Esophagus (tissue), 2 donors: Measurements from ENCODE around the gene AGAP9. TPM values are rescaled to one million over a fixed set of nuclear protein-coding genes. Genes with fewer than 3 reads are reported as not detected.
"Not testable (repeated sequence)": the region's sequence is repeated elsewhere in the genome, so short reads cannot be mapped to it uniquely, and the experiment has no call there.

Experiments
- H3K27ac ChIP-seq, 2 donors: one replicate each; pipeline ENCODE4 v1.5.1; 2013; ENCODE audit warnings: low read depth in 2 of 2, mild to moderate bottlenecking in 2 of 2, inconsistent platforms in 1 of 2, low read length in 1 of 2, moderate library complexity in 1 of 2
- H3K27me3 ChIP-seq, 2 donors: one replicate each; pipeline ENCODE4 v1.6.1; 2013; ENCODE audit warnings: low read length in 2 of 2, control low read depth in 1 of 2, mild to moderate bottlenecking in 1 of 2; ENCODE audit not compliant: insufficient read depth in 2 of 2, control insufficient read depth in 1 of 2
- H3K36me3 ChIP-seq, 2 donors: one replicate each; pipeline ENCODE4 v1.6.1; 2013; ENCODE audit warnings: low read length in 1 of 2; ENCODE audit not compliant: control insufficient read depth in 2 of 2, insufficient read depth in 2 of 2
- H3K4me1 ChIP-seq, 2 donors: one replicate each; pipeline ENCODE4 v1.6.1; 2013; ENCODE audit warnings: low read length in 1 of 2; ENCODE audit not compliant: control insufficient read depth in 2 of 2, insufficient read depth in 2 of 2
- H3K4me3 ChIP-seq, 2 donors: one replicate each; pipeline ENCODE4 v1.5.1; 2013; ENCODE audit warnings: low read length in 2 of 2, mild to moderate bottlenecking in 2 of 2, low read depth in 1 of 2, moderate library complexity in 1 of 2
- H3K9me3 ChIP-seq, 2 donors: one replicate each; pipeline ENCODE4 v1.6.1; 2013; ENCODE audit warnings: mild to moderate bottlenecking in 2 of 2, low read depth in 1 of 2, low read length in 1 of 2, moderate library complexity in 1 of 2; ENCODE audit not compliant: control insufficient read depth in 2 of 2, insufficient read depth in 1 of 2
- WGBS, 2 donors: extraction: QIAGEN DNeasy Blood & Tissue Kit; methylation state at CpG; one replicate each; pipeline ENCODE4 v1.1.7; 2013; 5-methylcytosine and 5-hydroxymethylcytosine counted together
- polyA plus RNA-seq, 2 donors: library from polyadenylated mRNA; stranded (reverse); fragments of 200-250 nt; gene quantifications; one replicate each; pipeline ENCODE4 v1.2.3, GENCODE V29; 2013
- donor health status: healthy with polysubstance abuse.
- donor health status: Bipolar disorder and iron deficiency.

Gene AGAP9
- 10 to 100 TPM in 1 of 2 donors, 1 to 10 TPM in 1; 3.7 to 19.8 TPM for polyA plus RNA-seq

GRCh38 chr10:47523475-47523874 is at the start of gene AGAP9:
AGAP9 (minus strand) TSS chr10:47523638; CDS start chr10:47523526, 112 bp downstream.
- not testable (repeated sequence) for H3K4me3 ChIP-seq, H3K4me1 ChIP-seq, H3K27ac ChIP-seq, H3K27me3 ChIP-seq, H3K36me3 ChIP-seq, H3K9me3 ChIP-seq
- WGBS, 2 donors = no CpG with 5 or more reads among the region's 20 CpGs

GRCh38 chr10:47571138-47571912 is 47.9 kb upstream of the AGAP9 start:
- WGBS, 2 donors = 76 to 92% methylated on average over 4 to 5 of the region's 9 CpGs
- H3K36me3 ChIP-seq, H3K4me3 ChIP-seq, H3K27me3 ChIP-seq, H3K4me1 ChIP-seq, H3K9me3 ChIP-seq, H3K27ac ChIP-seq: not testable (repeated sequence)

- 89% methylated on average over 1 of the region's 7 CpGs; no CpG with 5 or more reads in 1 of the 2 donors for WGBS, 2 donors
- not testable (repeated sequence) for H3K4me3 ChIP-seq, H3K9me3 ChIP-seq, H3K36me3 ChIP-seq, H3K27me3 ChIP-seq, H3K27ac ChIP-seq, H3K4me1 ChIP-seq
Measured at GRCh38 chr10:47566757-47567156, 43.3 kb upstream of the AGAP9 start.

GRCh38 chr10:47566108-47566699 is 42.8 kb upstream of the AGAP9 start:
- WGBS, 2 donors = 53 to 67% methylated on average over 13 of the region's 18 CpGs
- not testable (repeated sequence) for H3K27me3 ChIP-seq, H3K4me1 ChIP-seq, H3K27ac ChIP-seq, H3K9me3 ChIP-seq, H3K36me3 ChIP-seq, H3K4me3 ChIP-seq

GRCh38 chr10:47565517-47565920 is 42.1 kb upstream of the AGAP9 start:
- not testable (repeated sequence) for H3K36me3 ChIP-seq, H3K4me3 ChIP-seq, H3K9me3 ChIP-seq, H3K27me3 ChIP-seq, H3K4me1 ChIP-seq, H3K27ac ChIP-seq
- whole genome bisulfite sequencing, 2 donors = 75 to 87% methylated on average over 22 to 47 of the region's 47 CpGs

GRCh38 chr10:47564953-47565352 is 41.5 kb upstream of the AGAP9 start:
- H3K4me3 ChIP-seq, H3K36me3 ChIP-seq, H3K9me3 ChIP-seq, H3K27me3 ChIP-seq, H3K27ac ChIP-seq, H3K4me1 ChIP-seq: not testable (repeated sequence)
- 92 to 96% methylated on average over 12 to 19 of the region's 27 CpGs for WGBS, 2 donors

- not testable (repeated sequence) for H3K27me3 ChIP-seq
Measured at GRCh38 chr10:47564318-47564717, 40.9 kb upstream of the AGAP9 start.

GRCh38 chr10:47560452-47560851 is 37.0 kb upstream of the AGAP9 start:
- 35 to 38% methylated on average over 7 of the region's 7 CpGs for WGBS, 2 donors
- H3K9me3 ChIP-seq = not testable (repeated sequence)

More at GRCh38 chr10:47564318-47564717, 40.9 kb upstream of the AGAP9 start:
- H3K9me3 ChIP-seq, H3K27ac ChIP-seq, H3K4me1 ChIP-seq, H3K36me3 ChIP-seq, H3K4me3 ChIP-seq: not testable (repeated sequence)
- 97 to 100% methylated on average over 7 to 8 of the region's 16 CpGs for WGBS, 2 donors

GRCh38 chr10:47559718-47560308 is 36.4 kb upstream of the AGAP9 start:
- not testable (repeated sequence) for H3K4me1 ChIP-seq, H3K36me3 ChIP-seq, H3K9me3 ChIP-seq, H3K4me3 ChIP-seq, H3K27ac ChIP-seq, H3K27me3 ChIP-seq
- 58 to 67% methylated on average over 1 of the region's 1 CpG for WGBS, 2 donors

More at GRCh38 chr10:47560452-47560851, 37.0 kb upstream of the AGAP9 start:
- H3K27ac ChIP-seq, H3K36me3 ChIP-seq, H3K4me1 ChIP-seq, H3K4me3 ChIP-seq, H3K27me3 ChIP-seq: not testable (repeated sequence)

GRCh38 chr10:47558109-47558508 is 34.7 kb upstream of the AGAP9 start:
- 55 to 57% methylated on average over 5 of the region's 5 CpGs for WGBS, 2 donors
- H3K27ac ChIP-seq = not testable (repeated sequence)

More at GRCh38 chr10:47558109-47558508, 34.7 kb upstream of the AGAP9 start:
- not testable (repeated sequence) for H3K36me3 ChIP-seq, H3K4me1 ChIP-seq, H3K4me3 ChIP-seq, H3K9me3 ChIP-seq, H3K27me3 ChIP-seq
